ENCODE measurements around the gene FAM120B.

The FAM120B gene

DNA sequence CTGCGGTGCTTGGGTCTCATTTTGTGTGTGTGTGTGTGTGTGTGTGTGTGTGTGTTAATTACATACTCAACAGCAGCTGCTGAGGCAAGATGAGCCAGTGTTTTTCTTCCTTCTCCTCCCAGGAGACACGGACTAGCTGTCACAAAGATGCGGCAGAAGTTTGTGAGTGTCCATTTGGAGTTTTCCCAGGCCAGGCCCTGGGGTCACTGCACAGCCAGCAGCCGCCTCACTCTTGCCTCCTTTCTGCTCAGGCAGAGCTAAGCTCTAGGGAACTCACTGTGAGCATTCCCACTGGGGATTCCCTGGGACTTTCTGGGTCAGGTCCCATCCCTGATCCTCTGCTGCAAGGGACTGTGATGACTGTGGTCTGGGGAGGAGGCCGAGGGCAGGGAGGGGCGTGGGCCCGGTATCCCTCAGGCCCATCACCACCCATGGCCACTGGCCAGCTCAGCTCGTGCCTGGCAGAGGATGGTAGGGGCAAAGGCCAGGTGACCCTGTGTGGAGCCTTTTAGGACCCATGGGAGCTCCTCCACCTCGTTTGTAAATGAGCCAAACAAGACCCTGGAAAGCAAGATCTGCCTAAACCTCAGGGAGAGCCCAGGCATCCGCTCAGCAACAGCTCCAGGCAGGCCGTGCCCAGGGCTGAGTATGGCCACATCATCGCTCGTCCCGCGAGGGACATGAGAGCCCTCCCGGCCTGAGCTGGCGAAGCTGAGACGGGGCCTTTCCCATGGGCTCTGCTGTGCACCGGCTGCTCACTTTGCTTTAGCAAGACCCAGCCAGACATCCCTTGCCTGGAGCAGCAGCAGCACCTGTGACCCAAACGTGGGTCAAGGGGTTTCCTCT lies 144.6 kb downstream of the FAM120B start:
- no peaks in the 10 kb centered on the region for H3K27me3 ChIP-seq (ENCODE audit: low read depth, low read length)
- H3K9me3 ChIP-seq (ENCODE audit: insufficient read depth, low read length) = no peaks in the 10 kb centered on the region
- H3K79me2 ChIP-seq (ENCODE audit: low read length) = no peaks in the 10 kb centered on the region
- no peaks in the 10 kb centered on the region for H4K20me1 ChIP-seq (ENCODE audit: insufficient read depth, low read length)
- no peak overlapping the region for H3K4me2 ChIP-seq (ENCODE audit: low read length)
- H3K36me3 ChIP-seq (replicated peaks; ENCODE audit: low read depth, low read length) = no peaks in the 10 kb centered on the region
- H3K4me1 ChIP-seq (ENCODE audit: low read length) = no peaks in the 10 kb centered on the region
- no peak for TF ChIP-seq EZH2phosphoT487 (IDR thresholded peaks at IDR 0.05; ENCODE audit: low read depth)
- TF ChIP-seq, protein P1, sequence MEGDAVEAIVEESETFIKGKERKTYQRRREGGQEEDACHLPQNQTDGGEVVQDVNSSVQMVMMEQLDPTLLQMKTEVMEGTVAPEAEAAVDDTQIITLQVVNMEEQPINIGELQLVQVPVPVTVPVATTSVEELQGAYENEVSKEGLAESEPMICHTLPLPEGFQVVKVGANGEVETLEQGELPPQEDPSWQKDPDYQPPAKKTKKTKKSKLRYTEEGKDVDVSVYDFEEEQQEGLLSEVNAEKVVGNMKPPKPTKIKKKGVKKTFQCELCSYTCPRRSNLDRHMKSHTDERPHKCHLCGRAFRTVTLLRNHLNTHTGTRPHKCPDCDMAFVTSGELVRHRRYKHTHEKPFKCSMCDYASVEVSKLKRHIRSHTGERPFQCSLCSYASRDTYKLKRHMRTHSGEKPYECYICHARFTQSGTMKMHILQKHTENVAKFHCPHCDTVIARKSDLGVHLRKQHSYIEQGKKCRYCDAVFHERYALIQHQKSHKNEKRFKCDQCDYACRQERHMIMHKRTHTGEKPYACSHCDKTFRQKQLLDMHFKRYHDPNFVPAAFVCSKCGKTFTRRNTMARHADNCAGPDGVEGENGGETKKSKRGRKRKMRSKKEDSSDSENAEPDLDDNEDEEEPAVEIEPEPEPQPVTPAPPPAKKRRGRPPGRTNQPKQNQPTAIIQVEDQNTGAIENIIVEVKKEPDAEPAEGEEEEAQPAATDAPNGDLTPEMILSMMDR (IDR thresholded peaks at IDR 0.05; ENCODE audit: low read depth, low read length) = no peak
- no peak overlapping the region for H3K9ac ChIP-seq (ENCODE audit: low read length)
- no peak overlapping the region for H3K27ac ChIP-seq (ENCODE audit: low read length)
- no peak overlapping the region for H2AFZ ChIP-seq (ENCODE audit: low read depth, low read length)
- H3K4me3 ChIP-seq (ENCODE audit: low read length) = no peak overlapping the region

DNA sequence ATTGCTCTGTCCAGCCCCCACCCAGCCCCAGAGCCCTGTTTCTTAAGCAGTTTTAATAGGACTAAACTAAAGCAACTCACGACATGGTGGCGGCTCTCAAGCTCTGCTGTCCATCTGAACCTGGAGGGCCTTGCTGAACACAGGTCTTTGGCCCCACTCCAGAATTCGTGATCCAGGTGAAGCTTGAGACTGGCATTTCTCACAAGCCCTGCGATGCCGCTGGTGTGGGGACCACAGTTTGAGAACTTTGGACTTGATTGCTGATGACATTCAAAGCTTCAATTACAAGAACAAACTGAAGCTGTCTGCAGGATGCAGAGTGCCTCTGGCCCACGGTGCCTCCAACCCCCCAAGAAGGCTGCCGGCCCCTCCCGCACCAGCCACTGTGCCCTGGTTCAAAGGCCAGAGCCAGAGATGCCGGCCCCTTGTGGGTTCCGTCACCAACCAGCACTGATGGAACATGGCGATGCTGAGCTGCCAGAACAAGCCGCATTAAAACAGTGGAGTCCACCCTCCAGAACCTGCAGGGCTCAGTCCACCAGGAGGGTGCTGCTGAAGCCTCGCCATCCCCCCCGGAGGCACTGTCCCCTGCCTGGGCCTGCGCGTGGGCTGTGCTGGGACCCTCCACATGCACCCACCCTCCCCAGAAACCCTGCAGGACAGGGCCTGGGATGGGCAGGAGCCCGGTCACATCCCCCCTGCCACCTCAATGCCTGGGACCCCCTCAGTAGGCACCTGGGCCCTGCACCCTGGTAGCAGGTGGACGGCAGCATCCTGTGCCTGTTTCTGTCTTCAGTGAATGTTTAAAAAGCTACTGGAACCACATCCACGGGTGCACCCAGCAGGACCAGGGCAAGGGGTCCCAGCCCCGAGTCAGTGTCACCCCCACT lies 145.4 kb downstream of the FAM120B start:
- Histone ChIP-seq H3K9me3 (ENCODE audit: insufficient read depth, low read length) (no peaks in the 10 kb centered on the region), H3K27ac (ENCODE audit: low read length) (no peak overlapping the region), H2AFZ (ENCODE audit: low read depth, low read length) (no peak overlapping the region), H4K20me1 (ENCODE audit: insufficient read depth, low read length) (no peaks in the 10 kb centered on the region), H3K27me3 (ENCODE audit: low read depth, low read length) (no peaks in the 10 kb centered on the region), H3K4me3 (ENCODE audit: low read length) (no peak overlapping the region), H3K4me2 (ENCODE audit: low read length) (no peak overlapping the region), H3K9ac (ENCODE audit: low read length) (no peak overlapping the region), H3K79me2 (ENCODE audit: low read length) (no peaks in the 10 kb centered on the region), H3K36me3 (replicated peaks; ENCODE audit: low read depth, low read length) (no peaks in the 10 kb centered on the region), H3K4me1 (ENCODE audit: low read length) (no peaks in the 10 kb centered on the region)
- TF ChIP-seq, protein P1 (IDR thresholded peaks at IDR 0.05; ENCODE audit: low read depth, low read length) = no peak
- no peak for TF ChIP-seq EZH2phosphoT487 (IDR thresholded peaks at IDR 0.05; ENCODE audit: low read depth)

DNA sequence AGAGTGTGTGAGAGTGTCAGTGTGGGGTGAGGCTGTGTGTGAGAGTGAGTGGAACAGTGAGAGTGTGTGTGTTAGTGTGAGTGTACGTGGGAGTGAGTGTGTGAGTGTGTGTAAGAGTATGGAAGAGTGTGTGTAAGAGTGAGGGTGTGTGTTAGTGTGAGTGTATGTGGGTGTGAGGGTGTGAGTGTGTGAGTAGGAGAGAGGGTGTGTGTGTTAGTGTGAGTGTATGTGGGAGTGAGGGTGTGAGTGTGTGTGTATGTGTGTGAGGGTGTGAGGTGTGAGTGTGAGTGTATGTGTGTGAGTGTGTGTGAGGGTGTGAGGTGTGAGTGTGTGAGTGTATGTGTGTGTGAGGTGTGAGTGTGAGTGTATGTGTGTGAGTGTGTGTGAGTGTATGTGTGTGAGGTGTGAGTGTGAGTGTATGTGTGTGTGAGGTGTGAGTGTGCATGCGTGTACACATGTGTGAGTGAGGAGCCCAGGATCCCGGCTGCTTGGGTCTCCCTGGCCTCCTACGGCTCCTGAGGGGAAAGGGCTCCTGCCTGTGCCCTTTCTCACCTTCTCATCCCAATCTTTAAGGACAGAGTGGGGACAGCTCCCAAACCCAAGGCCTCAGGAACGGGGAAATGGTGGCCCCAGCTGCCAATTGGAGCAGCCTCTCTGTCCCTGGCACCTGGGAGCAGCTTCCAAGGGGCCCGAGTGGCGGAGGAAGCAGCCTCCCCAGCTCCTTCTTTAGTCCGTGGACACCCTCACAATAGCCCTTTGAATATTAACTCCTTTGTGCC lies 146.4 kb downstream of the FAM120B start:
- no peak overlapping the region for H3K4me3 ChIP-seq (ENCODE audit: low read length)
- TF ChIP-seq EZH2phosphoT487 (IDR thresholded peaks at IDR 0.05; ENCODE audit: low read depth) = no peak
- TF ChIP-seq, protein P1 (IDR thresholded peaks at IDR 0.05; ENCODE audit: low read depth, low read length) = no peak
- H3K9ac ChIP-seq (ENCODE audit: low read length) = no peak overlapping the region
- no peaks in the 10 kb centered on the region for H4K20me1 ChIP-seq (ENCODE audit: insufficient read depth, low read length)
- H3K4me2 ChIP-seq (ENCODE audit: low read length) = no peak overlapping the region
- no peaks in the 10 kb centered on the region for H3K9me3 ChIP-seq (ENCODE audit: insufficient read depth, low read length)
- no peak overlapping the region for H3K27ac ChIP-seq (ENCODE audit: low read length)
- no peaks in the 10 kb centered on the region for H3K4me1 ChIP-seq (ENCODE audit: low read length)
- H3K79me2 ChIP-seq (ENCODE audit: low read length) = no peaks in the 10 kb centered on the region
- no peaks in the 10 kb centered on the region for H3K36me3 ChIP-seq (replicated peaks; ENCODE audit: low read depth, low read length)
- no peak overlapping the region for H2AFZ ChIP-seq (ENCODE audit: low read depth, low read length)
- no peaks in the 10 kb centered on the region for H3K27me3 ChIP-seq (ENCODE audit: low read depth, low read length)
